22Rv1 (cell line): ENCODE measurements around the gene COL13A1.

Source experiments
- CTCF ChIP-seq: fragments of 450-650 bp; IDR thresholded peaks from 2 replicates; pipeline ENCODE4 v1.5.1; 2017; ENCODE audit warnings: mild to moderate bottlenecking
- ZFX ChIP-seq: fragments of 450-650 bp; IDR thresholded peaks from 2 replicates; pipeline ENCODE4 v1.6.1; 2017; ENCODE audit warnings: antibody characterized with exemption, borderline replicate concordance

GRCh38 chr10:69839696-69840345 lies 38.1 kb downstream of the COL13A1 start:
- TF ChIP-seq CTCF: no peak
- TF ChIP-seq ZFX: no peak
